Neural cell (in vitro differentiated cells): ENCODE results near the gene TIAM1. TPM values are rescaled to one million over a fixed set of nuclear protein-coding genes. Genes with fewer than 3 reads are reported as not detected.

Source experiments
- H2AFZ ChIP-seq: fragments of 200-600, 300-800 bp; sonication (generic), shearing (Covaris generic); 2 replicates; pipeline ENCODE4 v1.6.0; 2014; ENCODE audit warnings: low read depth, mild to moderate bottlenecking, antibody characterized with exemption, low read length, moderate library complexity
- H3F3A ChIP-seq: fragments of 200-600 bp; shearing (Covaris generic); 2 replicates; pipeline ENCODE4 v1.6.1; 2016; ENCODE audit warnings: mild to moderate bottlenecking, moderate library complexity, mixed read lengths, antibody characterized with exemption, low read length; ENCODE audit not compliant: insufficient read depth, poor library complexity, severe bottlenecking
- H3K27ac ChIP-seq: fragments of 200-600, 300-800 bp; sonication (generic), shearing (Covaris generic); 2 replicates; pipeline ENCODE4 v1.5.1; 2014; ENCODE audit warnings: mild to moderate bottlenecking, low read length, moderate library complexity
- H3K27me3 ChIP-seq: fragments of 300-800, 200-600 bp; sonication (generic), shearing (Covaris generic); 2 replicates; pipeline ENCODE4 v1.6.0; 2014; ENCODE audit warnings: mild to moderate bottlenecking, low read depth, low read length, moderate library complexity; ENCODE audit not compliant: insufficient read depth
- H3K36me3 ChIP-seq: fragments of 300-800, 200-600 bp; sonication (generic), shearing (Covaris generic); 2 replicates; pipeline ENCODE4 v1.5.1; 2014; ENCODE audit warnings: mild to moderate bottlenecking, antibody characterized with exemption, low read length, moderate library complexity; ENCODE audit not compliant: insufficient read depth
- H3K4me2 ChIP-seq: fragments of 300-800, 200-600 bp; sonication (generic), shearing (Covaris generic); 2 replicates; pipeline ENCODE4 v1.6.0; 2014; ENCODE audit warnings: mild to moderate bottlenecking, low read length
- H3K4me3 ChIP-seq: fragments of 300-800, 200-600 bp; sonication (generic), shearing (Covaris generic); 2 replicates; pipeline ENCODE4 v1.5.1; 2014; ENCODE audit warnings: mild to moderate bottlenecking, low read length, moderate library complexity
- H3K79me2 ChIP-seq: fragments of 200-600 bp; shearing (Covaris generic); replicated peaks from 2 replicates; pipeline ENCODE4 v1.6.0; 2014; ENCODE audit warnings: mild to moderate bottlenecking, low read length, moderate library complexity; ENCODE audit not compliant: insufficient read depth
- H3K9ac ChIP-seq: fragments of 300-800, 200-600 bp; sonication (generic), shearing (Covaris generic); 2 replicates; pipeline ENCODE4 v1.6.1; 2016; ENCODE audit warnings: mild to moderate bottlenecking, low read length, mixed read lengths
- H3K9me2 ChIP-seq: fragments of 200-600 bp; shearing (Covaris generic); 2 replicates; pipeline ENCODE4 v1.6.1; 2016; ENCODE audit warnings: mild to moderate bottlenecking, low read length, mixed read lengths; ENCODE audit not compliant: insufficient read depth
- H3K9me3 ChIP-seq: fragments of 200-600, 300-800 bp; sonication (generic), shearing (Covaris generic); 2 replicates; pipeline ENCODE4 v1.6.1; 2016; ENCODE audit warnings: mild to moderate bottlenecking, mixed run types, low read length, moderate library complexity, mixed read lengths
- H4K20me1 ChIP-seq: fragments of 200-600 bp; shearing (Covaris generic); 2 replicates; pipeline ENCODE4 v1.6.1; 2016; ENCODE audit warnings: mild to moderate bottlenecking, mixed run types; ENCODE audit not compliant: insufficient read depth
- CTCF ChIP-seq: fragments of 450-650 bp; IDR thresholded peaks from 2 replicates; pipeline ENCODE4 v1.5.1; 2014; ENCODE audit warnings: antibody characterized with exemption, mild to moderate bottlenecking, moderate library complexity; ENCODE audit not compliant: poor library complexity, severe bottlenecking
- EP300 ChIP-seq: fragments of 450-650 bp; conservative IDR thresholded peaks from 2 replicates; pipeline ENCODE4 v1.6.1; 2014; ENCODE audit warnings: antibody characterized with exemption, mild to moderate bottlenecking, moderate library complexity; ENCODE audit not compliant: poor library complexity, severe bottlenecking
- EZH2 ChIP-seq: fragments of 200-600, 300-800 bp; shearing (Covaris generic), sonication (generic); IDR thresholded peaks from 2 replicates; pipeline ENCODE4 v1.6.1; 2014; ENCODE audit warnings: antibody characterized with exemption, low read length, borderline replicate concordance, mild to moderate bottlenecking; ENCODE audit not compliant: insufficient read depth, poor library complexity, severe bottlenecking
- MXI1 ChIP-seq: fragments of 450-650 bp; conservative IDR thresholded peaks from 2 replicates; pipeline ENCODE4 v1.6.1; 2014; ENCODE audit warnings: antibody characterized with exemption, mild to moderate bottlenecking; ENCODE audit not compliant: poor library complexity, severe bottlenecking
- POLR2AphosphoS5 ChIP-seq: IDR thresholded peaks from 2 replicates; pipeline ENCODE4 v1.6.1; 2012
- RAD21 ChIP-seq: fragments of 450-650 bp; conservative IDR thresholded peaks from 2 replicates; pipeline ENCODE4 v1.6.1; 2014; ENCODE audit warnings: antibody characterized with exemption, mild to moderate bottlenecking, moderate library complexity
- REST ChIP-seq: IDR thresholded peaks from 2 replicates; pipeline ENCODE4 v1.6.1; 2012; ENCODE audit warnings: borderline replicate concordance
- SMC3 ChIP-seq: fragments of 450-650 bp; conservative IDR thresholded peaks from 2 replicates; pipeline ENCODE4 v1.6.1; 2014; ENCODE audit warnings: antibody characterized with exemption, mild to moderate bottlenecking, moderate library complexity; ENCODE audit not compliant: poor library complexity
- TAF1 ChIP-seq: IDR thresholded peaks from 2 replicates; pipeline ENCODE4 v1.6.1; 2012; ENCODE audit warnings: low read depth
- polyA plus RNA-seq: library from polyadenylated mRNA; depleted of rRNA; stranded (reverse); fragments of >200 nt; gene quantifications from 2 replicates; pipeline ENCODE4 v1.2.3, GENCODE V29; 2014

TIAM1 gene
- polyA plus RNA-seq, 1 donor from 2014 or later = 13.2 TPM

- no peaks in the 10 kb centered on the region for H4K20me1 ChIP-seq
- no peaks in the 10 kb centered on the region for H3K9me3 ChIP-seq
- no peak overlapping the region for H3K27ac ChIP-seq
- H3K9me2 ChIP-seq = no peaks in the 10 kb centered on the region
- no peak overlapping the region for H2AFZ ChIP-seq
- H3K27me3 ChIP-seq = no peaks in the 10 kb centered on the region
- H3K4me3 ChIP-seq = no peak overlapping the region
- no peak overlapping the region for H3K4me2 ChIP-seq
- H3K9ac ChIP-seq = no peak overlapping the region
- no peak for TF ChIP-seq EP300
- TF ChIP-seq POLR2AphosphoS5 = no peak
- no peak for TF ChIP-seq EZH2
- TF ChIP-seq MXI1 = no peak
- TF ChIP-seq RAD21 = no peak
- no peak for TF ChIP-seq REST
- H3K79me2 ChIP-seq = no peaks in the 10 kb centered on the region
- no peaks in the 10 kb centered on the region for H3K36me3 ChIP-seq
- H3F3A ChIP-seq = no peaks in the 10 kb centered on the region
Observed at GRCh38 chr21:31182231-31183140, 161.6 kb downstream of the TIAM1 start.

- no peak overlapping the region for H3K27ac ChIP-seq
- no peaks in the 10 kb centered on the region for H3K79me2 ChIP-seq
- no peaks in the 10 kb centered on the region for H3K27me3 ChIP-seq
- no peak for TF ChIP-seq MXI1
- TF ChIP-seq EP300 = no peak
- TF ChIP-seq EZH2 = no peak
- no peak for TF ChIP-seq POLR2AphosphoS5
- TF ChIP-seq REST = no peak
- no peak for TF ChIP-seq CTCF
- TF ChIP-seq TAF1 = no peak
- TF ChIP-seq SMC3 = no peak
- TF ChIP-seq RAD21 = no peak
- no peaks in the 10 kb centered on the region for H3F3A ChIP-seq
- no peak overlapping the region for H3K9ac ChIP-seq
- no peaks in the 10 kb centered on the region for H3K9me2 ChIP-seq
- no peaks in the 10 kb centered on the region for H3K36me3 ChIP-seq
- H3K4me3 ChIP-seq = no peak overlapping the region
- H3K4me2 ChIP-seq = no peak overlapping the region
- no peaks in the 10 kb centered on the region for H4K20me1 ChIP-seq
- no peaks in the 10 kb centered on the region for H3K9me3 ChIP-seq
- no peak overlapping the region for H2AFZ ChIP-seq
Observed at GRCh38 chr21:31181082-31181750, 162.8 kb downstream of the TIAM1 start.
